HG03135 (cell line): Measurements from ENCODE around the gene NEBL.

Experiments
- ATAC-seq: cut with Tn5 transposase; IDR thresholded peaks from one replicate; pipeline ENCODE4 v1.9.1; 2021; ENCODE audit warnings: mild to moderate bottlenecking, moderate library complexity; ENCODE audit not compliant: unreplicated experiment

The NEBL gene

DNA sequence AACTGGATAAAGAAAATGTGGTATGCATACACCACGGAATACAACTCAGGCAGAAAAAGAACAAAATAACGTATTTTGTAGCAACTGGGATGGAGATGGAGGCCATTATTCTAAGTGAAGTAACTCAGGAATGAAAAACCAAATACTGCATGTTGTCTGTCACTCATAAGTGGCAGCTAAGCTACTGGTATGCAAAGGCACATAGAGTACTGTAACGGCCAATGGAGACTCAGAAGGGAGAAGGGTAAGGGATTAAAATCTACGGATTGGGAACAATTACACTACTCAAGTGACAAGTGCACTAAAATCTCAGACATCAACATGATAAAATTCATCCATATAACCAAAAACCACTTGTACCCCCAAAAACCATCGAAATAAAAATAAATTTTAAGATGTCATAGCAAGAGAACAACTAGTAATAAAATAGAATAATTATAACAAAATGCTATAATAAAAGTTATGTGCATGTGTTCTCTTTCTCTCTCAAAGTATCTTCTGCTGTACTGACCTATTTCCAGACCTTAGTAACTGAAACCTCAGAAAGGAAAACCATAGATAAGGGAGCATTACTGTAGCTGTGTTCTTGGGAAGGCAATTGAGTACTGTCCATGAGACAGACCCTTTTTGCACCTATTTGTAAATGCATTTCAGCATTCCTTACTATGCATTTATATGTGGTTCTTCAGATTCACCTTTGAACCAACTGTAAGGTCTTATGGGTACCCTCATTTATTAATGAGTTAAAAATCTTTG, 6.7 kb upstream of the NEBL start:
- ATAC-seq: no peak

DNA sequence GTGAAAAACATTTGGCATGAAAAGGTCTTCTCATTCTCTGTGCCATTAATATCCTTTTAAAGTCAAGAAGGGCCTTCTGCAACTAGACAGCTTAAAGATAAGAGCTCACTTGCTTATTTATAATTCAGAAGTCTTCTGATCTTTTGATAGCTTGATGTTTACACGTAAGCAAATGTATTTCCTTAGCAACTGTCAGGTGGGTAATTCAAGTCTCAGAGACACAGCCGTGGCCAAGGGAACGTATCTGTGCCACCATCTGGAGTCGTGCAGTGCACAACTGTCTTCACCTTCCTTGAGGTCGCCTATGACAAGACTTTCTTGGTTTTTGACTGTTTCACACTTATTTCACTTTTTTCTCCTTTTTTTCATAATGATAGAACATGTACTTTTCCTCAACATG, 4.0 kb upstream of the NEBL start:
- no peak for ATAC-seq

DNA sequence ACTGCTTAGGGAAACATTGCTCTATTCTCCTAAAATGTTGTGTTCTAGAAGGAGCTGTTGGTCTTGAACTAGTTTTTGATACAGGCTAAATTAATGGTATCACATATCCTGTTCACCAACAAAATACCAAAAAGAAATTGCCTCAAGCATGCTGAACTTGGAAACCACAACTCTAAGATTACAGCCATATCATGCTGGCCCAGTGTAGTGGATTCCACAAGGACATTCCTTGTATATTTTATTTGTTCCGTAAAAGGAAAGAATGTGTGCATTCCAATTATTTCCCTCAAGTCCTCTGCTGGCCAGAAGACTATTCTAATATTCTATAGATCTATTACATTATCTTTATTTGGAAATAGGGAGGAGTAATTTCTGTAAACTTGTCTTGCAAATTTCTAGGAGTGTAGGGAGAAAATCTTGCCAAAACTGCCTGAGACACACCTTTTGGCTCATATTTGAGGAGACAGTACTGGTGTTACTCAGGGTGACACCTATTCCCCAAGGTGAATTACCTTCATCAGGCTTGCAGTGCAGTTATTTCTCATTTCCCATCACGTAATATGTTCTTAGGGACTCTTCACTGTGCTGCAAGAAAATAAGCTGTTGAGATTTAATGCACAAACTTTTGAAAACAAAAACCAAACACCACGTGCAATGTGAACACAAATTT, 1.9 kb upstream of the NEBL start:
- no peak for ATAC-seq

DNA sequence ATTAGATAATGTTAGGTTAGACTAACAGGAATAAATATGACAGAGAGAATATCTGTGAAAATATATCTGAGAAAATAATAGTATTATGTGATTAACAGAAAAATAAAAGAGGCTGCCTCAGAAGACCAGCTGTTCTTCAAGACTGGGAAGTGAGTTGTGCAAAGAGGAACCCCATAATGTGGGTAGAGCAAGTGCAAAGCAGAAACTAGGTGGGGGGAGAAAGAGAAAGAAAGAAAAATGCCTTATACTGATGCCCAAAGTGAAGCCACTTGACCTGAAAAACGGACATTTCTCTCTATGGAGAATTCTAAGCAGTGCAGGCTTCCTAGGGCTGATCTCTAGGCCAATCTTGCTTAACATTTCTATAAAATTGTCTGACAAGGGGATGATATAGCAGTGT, 3.8 kb downstream of the NEBL start:
- no peak for ATAC-seq

DNA sequence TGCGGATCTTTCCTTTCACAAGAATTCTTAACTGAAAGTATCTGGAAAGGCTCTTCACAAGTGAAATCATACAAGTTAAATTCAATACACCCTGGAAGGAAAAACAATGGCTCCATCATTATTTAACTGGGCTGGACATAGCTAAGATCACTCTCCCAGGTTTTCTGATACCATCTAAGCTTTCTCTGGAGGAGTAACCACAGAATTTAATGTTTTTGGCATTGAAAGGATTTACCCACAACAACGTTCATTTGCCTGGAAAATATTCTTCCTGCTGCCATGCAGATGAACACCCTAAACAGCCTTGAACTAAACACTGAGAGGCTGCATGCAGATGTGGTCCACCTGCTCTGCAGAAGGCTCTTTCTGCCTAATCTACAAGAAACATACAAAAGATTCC, 4.3 kb downstream of the NEBL start:
- no peak for ATAC-seq

DNA sequence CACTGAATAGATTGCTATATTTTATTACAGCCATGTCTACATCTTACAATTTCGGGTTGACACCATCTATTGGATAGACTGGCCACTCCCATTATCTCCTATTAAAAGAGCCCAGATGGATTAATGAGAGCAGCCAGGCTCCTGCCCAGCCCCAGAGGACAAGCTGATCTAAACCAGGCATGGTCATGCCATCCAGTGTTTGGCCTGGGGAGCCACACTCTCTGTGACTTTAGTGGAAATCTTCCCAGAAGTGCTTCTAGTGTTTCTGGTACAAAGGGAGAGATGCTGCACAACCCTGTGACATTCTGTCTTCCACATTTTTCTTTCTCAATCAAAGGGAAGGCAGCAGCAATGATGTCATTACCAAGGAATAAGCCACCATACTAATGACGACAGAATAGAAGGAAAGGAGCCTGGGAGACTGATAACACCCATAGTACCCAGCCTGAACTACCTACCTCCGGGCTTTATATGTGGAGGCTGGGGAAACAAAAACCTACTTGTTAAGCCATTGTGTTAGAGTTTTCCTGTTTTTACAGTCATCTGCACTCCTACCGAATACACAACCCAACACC, 5.0 kb downstream of the NEBL start:
- no peak for ATAC-seq

DNA sequence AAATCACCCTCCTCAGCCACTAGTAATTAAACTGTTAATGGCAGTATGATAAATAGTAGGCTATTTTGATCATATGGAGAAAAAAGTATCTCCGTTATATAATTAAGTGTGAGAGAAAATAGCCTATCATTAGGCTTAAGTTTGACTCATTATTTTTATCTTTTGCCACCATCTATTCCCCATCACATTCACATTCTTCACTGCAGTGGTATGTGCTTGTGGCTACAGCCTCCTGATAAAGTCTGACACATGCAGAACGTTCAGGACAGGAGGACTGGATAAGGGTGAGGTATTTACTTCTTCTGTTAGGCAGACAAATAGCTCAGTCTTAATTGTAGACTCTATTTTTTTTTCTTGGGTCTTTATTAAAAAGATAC, 5.8 kb downstream of the NEBL start:
- no peak for ATAC-seq

DNA sequence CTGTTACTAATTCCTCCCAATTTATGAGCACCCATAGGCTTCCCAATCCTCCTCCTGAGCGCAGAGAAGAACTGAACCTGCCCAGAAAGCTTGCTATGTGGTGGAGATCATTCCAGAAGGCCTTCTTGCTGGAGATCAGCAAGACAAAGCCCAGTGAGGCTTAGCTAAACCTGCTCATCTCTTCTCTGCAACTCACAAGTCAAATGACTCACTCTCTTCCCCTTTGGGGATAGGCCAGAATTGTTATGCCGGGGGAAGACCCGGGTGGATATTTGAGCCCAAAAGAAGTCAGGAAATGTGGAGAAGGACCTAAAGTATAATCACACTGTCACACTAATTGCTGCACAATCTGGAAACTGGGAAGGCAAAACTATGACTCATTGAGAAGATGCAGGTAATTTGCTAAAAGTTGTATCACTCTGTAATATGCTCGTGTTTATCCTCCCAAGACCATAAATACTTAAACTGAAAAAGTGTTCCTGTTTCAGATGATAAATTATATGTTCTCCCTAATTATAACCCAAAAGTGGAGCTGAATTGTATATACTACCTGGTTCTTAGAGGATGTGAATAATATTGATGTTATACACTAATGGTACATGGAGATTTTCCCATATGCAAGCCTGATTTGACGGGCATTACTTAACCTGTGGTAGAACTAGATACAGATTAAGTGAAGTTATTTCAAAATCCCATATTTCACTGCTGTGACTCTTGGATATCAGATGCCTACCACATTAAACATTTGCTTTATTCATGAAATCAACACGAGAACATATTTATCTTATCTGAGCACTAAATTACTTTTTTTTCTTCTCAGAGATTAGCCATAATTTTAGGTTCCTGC, 6.4 kb downstream of the NEBL start:
- no peak for ATAC-seq

DNA sequence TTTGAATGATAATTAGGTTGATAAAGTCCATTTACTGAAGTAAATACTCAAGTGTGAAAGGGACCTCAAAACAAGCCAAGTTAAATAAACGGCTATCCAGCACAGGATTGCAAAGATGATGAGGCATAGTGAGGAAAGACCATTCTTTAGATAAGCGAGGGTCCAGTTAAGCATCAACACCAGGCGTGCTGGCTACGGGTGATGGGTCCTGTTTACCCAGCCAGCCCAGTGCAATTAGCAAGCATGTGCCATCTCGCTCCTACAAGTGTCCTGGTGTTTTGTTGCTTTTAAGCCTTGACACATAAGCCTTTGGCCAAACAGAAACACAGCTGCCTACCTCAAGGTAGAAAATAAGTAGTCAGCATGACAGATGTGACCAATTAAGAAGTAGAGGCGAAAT, 7.1 kb downstream of the NEBL start:
- no peak for ATAC-seq

DNA sequence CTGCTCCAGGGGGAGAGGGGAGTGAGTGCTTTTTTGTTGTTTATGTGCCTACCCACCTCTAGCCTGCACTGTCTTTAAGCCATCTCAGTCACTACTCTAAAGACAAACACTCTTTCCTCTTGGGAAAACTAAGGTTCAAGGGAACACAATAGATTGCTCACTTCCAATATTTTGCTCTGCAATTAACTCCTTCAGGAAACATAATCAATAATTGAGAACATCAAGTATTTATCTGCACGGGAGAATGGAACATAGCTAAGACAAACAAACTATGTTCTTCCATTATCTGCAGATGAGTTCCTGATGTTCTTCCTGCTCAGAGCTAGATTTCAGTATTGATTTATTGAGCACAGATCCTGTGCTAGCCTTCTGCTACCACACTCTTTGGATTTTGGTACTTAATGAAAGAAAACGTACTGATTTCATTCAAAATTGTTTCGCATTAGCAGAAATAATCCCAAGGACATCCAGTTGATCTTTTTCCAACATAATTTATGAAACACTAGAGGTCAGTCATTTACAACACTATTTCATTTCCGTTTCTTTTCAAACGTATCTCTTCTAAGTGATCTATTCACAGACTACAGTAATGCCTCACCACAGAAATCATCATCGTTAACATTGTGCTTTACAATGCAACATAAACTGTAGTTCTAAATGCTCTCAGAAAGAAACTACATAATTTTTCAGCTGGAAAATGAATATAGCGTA, 8.3 kb downstream of the NEBL start:
- no peak for ATAC-seq

DNA sequence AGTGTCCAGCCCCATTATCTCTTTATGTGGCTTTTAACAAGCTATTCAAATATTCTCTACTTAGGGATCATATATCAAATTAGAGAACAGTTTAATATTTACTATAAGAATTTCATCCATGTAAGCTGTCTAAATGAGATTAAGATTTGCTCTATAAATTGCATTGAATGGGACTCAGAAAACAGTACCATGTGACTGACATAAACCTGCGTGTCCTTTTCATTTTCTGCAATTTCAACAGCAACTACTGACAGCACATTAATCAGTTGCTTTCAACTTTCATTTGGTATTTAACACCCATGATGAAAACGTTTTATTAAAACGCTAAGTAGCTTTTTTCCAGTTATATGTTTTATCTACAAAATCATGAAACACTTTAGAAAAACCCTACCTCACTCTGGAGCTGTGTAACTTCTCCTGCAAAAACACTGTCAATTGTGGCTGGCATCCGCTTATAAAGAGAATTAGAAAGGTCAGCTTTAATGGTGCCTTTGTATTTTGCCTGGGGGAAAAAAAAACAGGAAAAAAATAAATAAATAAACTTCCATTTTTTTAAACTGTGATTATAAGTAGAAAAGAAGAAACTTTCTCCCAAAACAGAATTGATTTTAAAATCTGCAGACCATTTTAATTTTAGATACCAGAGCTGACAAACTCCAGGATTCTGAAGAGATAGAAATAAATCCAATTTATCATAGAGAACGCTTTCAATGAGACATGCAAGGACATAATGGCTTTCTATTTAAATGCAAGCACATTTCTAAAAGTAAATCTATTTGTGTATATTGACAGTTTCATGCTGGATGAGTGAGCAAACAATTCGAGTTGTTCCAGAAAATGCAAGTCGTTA, 9.2 kb downstream of the NEBL start:
- no peak for ATAC-seq

DNA sequence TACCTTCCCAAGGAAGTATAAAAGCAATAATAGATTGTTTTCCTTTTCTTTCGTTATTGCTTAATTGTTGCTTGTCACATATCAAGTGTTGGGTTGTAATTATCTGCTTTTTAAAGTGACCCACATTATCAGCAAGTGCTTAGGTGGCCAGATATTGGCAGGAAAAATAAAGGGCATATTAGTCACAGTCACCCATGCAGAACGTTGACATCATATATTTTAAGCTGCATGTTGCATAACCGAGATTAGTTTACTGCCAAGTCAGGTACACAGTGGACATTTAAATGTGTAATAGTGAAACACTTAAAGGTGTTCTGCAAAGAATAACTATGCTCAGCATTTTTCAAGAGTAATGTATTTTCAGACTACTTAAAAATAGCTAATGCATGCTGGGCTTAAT, 11.4 kb downstream of the NEBL start:
- ATAC-seq: no peak

DNA sequence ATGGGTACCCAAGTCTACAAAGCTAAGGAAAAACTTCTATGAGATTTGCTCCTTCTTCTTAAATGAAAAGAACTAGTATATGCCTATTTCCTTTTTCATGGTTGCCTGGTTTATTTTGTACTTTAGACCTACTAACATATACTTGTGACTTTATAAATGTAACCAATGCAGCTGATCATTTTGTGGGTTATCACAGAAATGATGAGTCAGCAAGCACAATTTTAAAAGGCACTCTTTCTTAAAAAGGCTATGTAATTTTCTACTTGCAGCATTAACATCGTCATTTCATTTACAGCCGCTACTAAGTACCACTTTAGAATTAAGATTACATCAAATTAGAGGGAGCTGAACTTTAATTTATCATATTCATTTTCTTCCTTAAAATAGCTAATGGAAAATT, 13.6 kb downstream of the NEBL start:
- ATAC-seq: no peak

DNA sequence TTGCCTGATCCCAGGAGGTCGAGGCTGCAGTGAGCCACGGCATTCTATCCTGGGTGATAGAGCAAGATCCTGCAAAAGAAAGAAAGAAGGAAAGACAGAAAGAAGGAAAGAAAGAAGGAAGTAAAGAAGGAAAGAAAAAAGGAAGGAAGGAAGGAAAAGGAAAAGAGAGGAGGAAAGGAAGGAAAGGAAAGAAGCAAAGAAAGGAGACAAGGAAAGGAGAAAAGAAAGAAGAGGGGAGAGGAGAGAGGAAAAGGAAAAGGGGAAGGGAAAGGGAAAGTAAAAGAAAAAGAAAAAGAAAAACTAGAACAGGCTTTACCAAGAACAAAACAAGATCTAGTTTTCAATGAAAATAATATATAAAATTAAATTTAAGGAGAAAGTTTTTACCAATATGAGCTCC, 15.0 kb downstream of the NEBL start:
- no peak for ATAC-seq

DNA sequence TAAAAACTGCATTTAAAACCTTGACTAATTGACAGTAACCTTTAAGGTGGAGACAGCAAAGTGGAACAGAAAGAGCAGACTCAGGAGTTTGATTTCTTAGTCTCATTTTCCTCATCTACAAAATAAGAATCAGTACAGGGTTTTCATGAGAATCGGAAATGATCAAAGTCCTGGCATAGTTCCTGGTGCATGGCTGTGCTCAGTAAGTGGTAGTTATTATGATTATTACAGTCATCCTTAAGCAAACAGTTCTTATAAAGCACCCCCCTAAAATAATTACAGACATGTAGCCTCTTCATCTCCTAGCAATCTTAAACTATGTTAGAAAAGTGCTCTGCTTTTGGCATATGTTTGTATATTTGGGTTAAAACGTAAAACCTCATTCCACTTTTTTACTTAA, 18.0 kb downstream of the NEBL start:
- ATAC-seq: no peak

DNA sequence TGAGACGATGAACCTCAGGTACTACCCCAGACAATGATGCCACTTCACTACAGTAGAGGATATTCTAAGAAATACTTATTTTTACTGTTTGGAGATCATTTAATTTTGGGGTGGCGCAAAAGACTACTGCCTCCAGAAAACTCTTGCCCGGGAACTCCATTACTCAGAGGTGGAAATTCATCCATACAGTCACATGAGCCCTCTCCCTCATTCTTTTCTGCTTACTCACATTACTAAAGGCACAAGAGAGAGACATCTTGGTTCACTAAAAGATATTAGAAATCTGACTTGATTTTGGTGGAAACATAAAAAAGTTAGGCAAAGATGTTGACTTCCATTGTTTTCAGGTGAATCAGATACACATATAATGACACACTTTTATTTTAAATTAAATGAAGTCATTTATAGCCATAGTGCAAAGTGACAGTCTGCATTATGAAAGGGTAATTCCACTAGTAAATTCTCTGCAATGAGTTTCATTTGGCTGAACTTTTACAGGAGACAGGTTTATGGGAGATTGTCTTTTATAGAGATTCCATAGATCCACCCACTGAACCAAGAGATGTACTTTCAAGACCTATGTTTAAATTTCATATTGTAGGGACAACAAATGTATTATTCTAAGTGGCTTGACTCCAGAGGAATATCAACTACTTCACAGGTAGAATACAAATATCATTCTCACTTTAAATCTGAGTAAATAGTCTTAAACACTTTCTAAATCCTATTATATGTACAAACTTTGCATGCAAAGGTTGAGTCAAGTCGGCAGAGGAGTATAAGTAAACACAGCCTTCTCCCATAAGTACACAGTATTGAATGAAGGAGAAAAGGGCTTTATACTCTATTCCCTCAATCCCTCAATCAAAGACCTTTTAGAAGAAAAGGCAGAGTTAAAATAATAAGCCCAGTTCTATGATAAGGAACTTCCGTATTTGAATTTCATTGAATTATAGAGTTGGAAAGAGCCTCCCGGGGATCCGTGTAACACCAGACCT, 18.8 kb downstream of the NEBL start:
- ATAC-seq: no peak

DNA sequence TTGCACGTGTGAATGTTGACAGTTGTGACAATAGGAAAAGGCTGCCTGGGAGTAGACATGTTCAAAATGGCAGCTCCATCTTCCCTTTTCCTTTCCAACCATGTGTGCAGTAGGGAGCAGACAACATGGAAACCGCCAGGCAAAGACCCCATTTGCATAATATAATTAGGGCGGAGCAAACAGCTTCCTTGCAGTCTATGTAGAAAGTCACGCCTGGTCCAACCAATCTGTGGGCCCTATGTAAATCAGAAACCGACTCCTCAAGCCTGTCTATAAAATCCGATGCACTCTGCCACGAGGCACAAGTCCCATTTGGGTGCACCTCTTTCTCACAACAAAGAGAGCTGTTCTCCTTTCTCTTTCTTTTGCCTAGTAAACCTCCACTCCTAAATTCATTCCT, 19.6 kb downstream of the NEBL start:
- no peak for ATAC-seq

DNA sequence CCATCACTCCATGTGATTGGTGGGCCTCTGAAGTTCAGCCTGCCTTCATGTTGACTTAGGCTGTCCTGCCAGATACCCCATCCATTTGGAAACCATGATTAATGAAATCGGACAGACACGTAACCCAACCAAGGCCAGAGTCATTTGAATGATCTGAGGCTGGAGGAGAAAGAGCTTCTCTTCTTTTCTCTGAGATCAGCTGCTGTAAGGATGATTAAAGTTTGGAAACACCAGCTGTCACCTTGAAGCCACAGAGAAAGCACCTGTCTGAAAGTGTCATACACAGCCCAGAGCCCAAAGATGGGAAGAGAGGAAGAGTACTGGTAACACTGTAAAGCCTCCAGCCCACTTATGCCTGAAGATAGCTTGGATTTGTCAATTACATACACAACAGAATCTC, 22.9 kb downstream of the NEBL start:
- ATAC-seq: no peak

DNA sequence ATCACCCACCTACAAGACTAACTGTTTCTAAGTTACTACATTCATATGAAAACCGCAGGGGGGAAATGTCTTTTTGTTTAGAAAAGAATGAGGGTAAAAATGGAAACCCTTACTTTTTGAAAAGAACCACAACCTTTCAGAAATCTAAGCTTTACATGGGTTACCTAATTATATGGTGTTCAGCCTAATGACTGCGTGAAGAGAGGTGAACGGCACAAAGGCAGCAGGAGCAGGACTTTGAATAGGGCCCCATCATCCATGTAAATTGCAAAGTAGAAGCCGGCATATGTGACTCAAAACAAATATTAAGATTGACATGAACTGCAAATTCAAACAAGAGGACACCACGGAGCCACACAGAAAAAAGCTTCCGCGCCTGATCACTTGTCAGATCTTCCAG, 25.1 kb downstream of the NEBL start:
- ATAC-seq: no peak
